Esophagus muscularis mucosa (tissue), 3 donors: ENCODE measurements around the gene RAB5A.

ENCODE experiments used
- CTCF ChIP-seq, 3 experiments: fragments of 200-600 bp in 2 of 3; fragments of 450-650 bp in 1 of 3; sonication (generic) in 2 of 3; IDR thresholded peaks; one replicate each; pipeline ENCODE4 v1.5.1; 2017 to 2019; ENCODE audit warnings: antibody characterized with exemption in 3 of 3, mild to moderate bottlenecking in 2 of 3, moderate library complexity in 1 of 3
- POLR2A ChIP-seq: fragments of 450-650 bp; IDR thresholded peaks from one replicate; pipeline ENCODE4 v1.6.1; 2017; ENCODE audit warnings: antibody characterized with exemption, moderate library complexity, mild to moderate bottlenecking, low read depth

GRCh38 chr3:20028905-20029331, 82.0 kb downstream of the RAB5A start:
- TF ChIP-seq POLR2A = no peak
- TF ChIP-seq CTCF (IDR thresholded peaks at IDR 0.05) = no peak
